Breast epithelium (tissue), 4 donors: Measurements from ENCODE around the gene PCDHGB5. TPM values are rescaled to one million over a fixed set of nuclear protein-coding genes. Genes with fewer than 3 reads are reported as not detected.
A peak's percentile ranks its signal among the peaks of the same experiment; 100 is the strongest.

Source experiments
- DNase-seq, 2 donors: peaks; one replicate each; pipeline ENCODE4 v3.0.0-alpha.2; 2019; ENCODE audit warnings: low spot score in 2 of 2
- H3K27ac ChIP-seq, 2 donors: fragments of 200-600 bp; sonication (generic) in 1 of 2; one replicate each; pipeline ENCODE4 v1.5.1; 2016 to 2019; ENCODE audit warnings: mild to moderate bottlenecking in 1 of 2
- H3K27me3 ChIP-seq, 2 donors: fragments of 200-600 bp; sonication (generic) in 1 of 2; one replicate each; pipeline versions ENCODE4 v1.5.1 to v1.6.0; 2017 to 2019; ENCODE audit warnings: control low read depth in 1 of 2, mild to moderate bottlenecking in 1 of 2
- H3K36me3 ChIP-seq: fragments of 200-600 bp; one replicate; pipeline ENCODE4 v1.5.1; 2019
- H3K4me1 ChIP-seq, 2 donors: fragments of 200-600 bp; sonication (generic); one replicate each; pipeline ENCODE4 v1.5.1; 2016 to 2019; ENCODE audit warnings: control low read depth in 1 of 2
- H3K4me3 ChIP-seq, 3 donors: fragments of 200-600 bp; sonication (generic); 1 replicate in 2 of 3; 2 replicates in 1 of 3; pipeline ENCODE4 v1.5.1; 2016 to 2019; ENCODE audit warnings: mild to moderate bottlenecking in 3 of 3, moderate library complexity in 2 of 3
- H3K9me3 ChIP-seq, 2 donors: fragments of 200-600 bp; sonication (generic) in 1 of 2; one replicate each; pipeline ENCODE4 v1.5.1; 2016 to 2019; ENCODE audit warnings: control low read depth in 1 of 2
- CTCF ChIP-seq, 3 donors: fragments of 450-650 bp; IDR thresholded peaks; one replicate each; pipeline ENCODE4 v1.5.1; 2016 to 2017; ENCODE audit warnings: antibody characterized with exemption in 3 of 3, mild to moderate bottlenecking in 3 of 3, moderate library complexity in 3 of 3
- POLR2A ChIP-seq: fragments of 450-650 bp; IDR thresholded peaks from one replicate; pipeline ENCODE4 v1.6.1; 2016; ENCODE audit warnings: antibody characterized with exemption, mild to moderate bottlenecking, moderate library complexity
- POLR2AphosphoS5 ChIP-seq, 3 donors: sonication (generic); formaldehyde crosslinking; IDR thresholded peaks; one replicate each; pipeline ENCODE4 v1.6.1; 2017; ENCODE audit warnings: antibody characterized with exemption in 3 of 3
- intact Hi-C: fragments of 100-400 bp; cut with DNase I; formaldehyde crosslinking; loops from one replicate; pipeline ENCODE4 v1.15.1; 2023; ENCODE audit warnings: low total_unique reads
- total RNA-seq, 3 donors: library from RNA; depleted of rRNA; stranded (reverse); fragments of >200 nt; gene quantifications; one replicate each; pipeline ENCODE4 v1.1.0, GENCODE V29; 2016

Gene PCDHGB5
- total RNA-seq, 3 donors from 2014 or later: 7.5 to 20.6 (median 19.8) TPM

DNA sequence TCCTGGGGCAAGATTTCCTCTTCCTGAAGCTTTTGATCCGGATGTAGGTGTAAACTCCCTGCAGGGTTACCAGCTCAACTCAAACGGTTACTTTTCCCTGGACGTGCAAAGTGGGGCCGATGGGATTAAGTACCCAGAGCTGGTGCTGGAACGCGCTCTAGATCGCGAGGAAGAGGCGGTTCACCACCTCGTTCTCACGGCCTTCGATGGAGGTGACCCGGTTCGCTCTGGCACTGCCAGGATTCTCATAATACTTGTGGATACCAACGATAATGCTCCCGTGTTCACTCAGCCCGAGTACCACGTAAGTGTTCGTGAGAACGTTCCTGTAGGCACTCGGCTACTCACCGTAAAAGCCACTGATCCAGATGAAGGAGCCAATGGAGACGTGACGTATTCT is 42.1 kb upstream of the PCDHGB5 start:
- no peak for TF ChIP-seq POLR2A
- no peak for TF ChIP-seq POLR2AphosphoS5 (IDR thresholded peaks at IDR 0.05)
- TF ChIP-seq CTCF (IDR thresholded peaks at IDR 0.05): no peak
- H3K36me3 ChIP-seq: no peaks in the 10 kb centered on the region
- H3K4me3 ChIP-seq: peak overlapping the region in 1 of 3 donors; percentile 47
- peaks cover 0 to 3% of the 10 kb centered on the region in 2 donors for H3K27me3 ChIP-seq
- DNase-seq: no peak
- no peak overlapping the region for H3K27ac ChIP-seq
- peaks cover 74 to 96% of the 10 kb centered on the region in 2 donors for H3K9me3 ChIP-seq
- intact Hi-C loops: no loop called here
- no peaks in the 10 kb centered on the region for H3K4me1 ChIP-seq

DNA sequence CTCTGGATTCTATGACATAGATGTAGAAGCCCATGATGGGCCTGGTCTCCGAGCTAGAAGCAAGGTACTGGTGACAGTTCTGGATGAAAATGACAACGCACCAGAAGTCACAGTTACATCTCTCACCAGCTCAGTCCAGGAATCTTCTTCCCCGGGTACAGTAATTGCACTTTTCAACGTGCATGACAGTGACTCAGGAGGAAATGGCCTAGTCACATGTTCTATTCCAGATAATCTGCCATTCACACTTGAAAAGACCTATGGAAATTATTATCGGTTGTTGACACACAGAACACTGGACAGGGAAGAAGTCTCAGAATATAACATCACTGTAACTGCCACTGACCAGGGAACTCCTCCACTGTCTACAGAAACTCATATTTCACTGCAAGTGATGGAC is 41.6 kb upstream of the PCDHGB5 start:
- H3K36me3 ChIP-seq: no peaks in the 10 kb centered on the region
- intact Hi-C loops: no loop called here

GRCh38 chr5:141356950-141357349 is 40.8 kb upstream of the PCDHGB5 start:
- intact Hi-C loops: no loop called here
- DNase-seq: no peak
- no peak overlapping the region for H3K27ac ChIP-seq
- H3K36me3 ChIP-seq: no peaks in the 10 kb centered on the region
- H3K9me3 ChIP-seq: peaks cover 74 to 96% of the 10 kb centered on the region in 2 donors
- H3K4me3 ChIP-seq: peak overlapping the region in 1 of 3 donors; percentile 19
- no peaks in the 10 kb centered on the region for H3K27me3 ChIP-seq
- no peaks in the 10 kb centered on the region for H3K4me1 ChIP-seq
- TF ChIP-seq POLR2AphosphoS5 (IDR thresholded peaks at IDR 0.05): no peak
- TF ChIP-seq POLR2A: no peak
- no peak for TF ChIP-seq CTCF (IDR thresholded peaks at IDR 0.05)

More for the DNA sequence above, 41.6 kb upstream of the PCDHGB5 start:
- DNase-seq: no peak
- Histone ChIP-seq H3K4me3 (no peak overlapping the region), H3K27me3 (no peaks in the 10 kb centered on the region), H3K27ac (no peak overlapping the region), H3K4me1 (no peaks in the 10 kb centered on the region), H3K9me3 (peaks cover 74 to 96% of the 10 kb centered on the region in 2 donors)
- TF ChIP-seq CTCF (IDR thresholded peaks at IDR 0.05): no peak
- no peak for TF ChIP-seq POLR2A

DNA sequence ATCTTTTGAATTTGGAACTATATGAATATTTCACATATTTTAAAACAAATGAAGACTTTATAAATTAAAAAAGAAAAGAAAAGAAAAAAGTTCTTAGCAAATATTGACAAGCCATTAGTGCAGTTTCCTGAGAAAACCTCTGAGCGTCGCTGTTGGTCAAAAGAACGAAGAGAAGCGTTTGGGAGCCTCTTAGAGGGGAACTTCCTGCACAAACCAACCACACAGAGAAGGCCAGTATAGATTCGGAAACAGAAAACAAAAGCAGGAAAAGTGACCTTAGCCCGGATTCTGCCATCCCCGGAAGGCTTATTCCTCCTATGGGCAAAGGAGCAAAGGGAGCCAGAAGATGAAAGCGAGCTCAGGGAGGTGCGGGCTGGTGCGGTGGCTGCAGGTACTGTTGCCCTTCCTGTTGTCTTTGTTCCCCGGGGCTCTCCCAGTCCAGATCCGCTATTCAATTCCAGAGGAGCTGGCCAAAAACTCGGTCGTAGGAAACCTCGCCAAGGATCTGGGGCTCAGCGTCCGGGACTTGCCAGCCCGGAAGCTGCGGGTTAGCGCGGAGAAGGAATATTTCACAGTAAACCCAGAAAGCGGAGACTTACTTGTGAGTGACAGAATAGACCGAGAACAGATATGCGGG is 37.8 kb upstream of the PCDHGB5 start, which contains the start of gene PCDHGB2:
Gene PCDHGB2 (plus strand): TSS at position 205 of the 637 bp plus-strand sequence. CDS start 142 bp downstream, at position 347.
- no peaks in the 10 kb centered on the region for H3K27me3 ChIP-seq
- no peaks in the 10 kb centered on the region for H3K36me3 ChIP-seq
- peaks cover 82 to 98% of the 10 kb centered on the region in 2 donors for H3K9me3 ChIP-seq
- DNase-seq: no peak
- no peak for TF ChIP-seq POLR2A
- TF ChIP-seq CTCF (IDR thresholded peaks at IDR 0.05): peak in 1 of 3 donors; percentile 25
- no peaks in the 10 kb centered on the region for H3K4me1 ChIP-seq
- H3K4me3 ChIP-seq: peak within 1 kb of the TSS; percentile 24 to 37 (median 25)
- intact Hi-C loops: no loop called here
- H3K27ac ChIP-seq: no peak within 1 kb of the TSS

GRCh38 chr5:141360685-141361084 is 37.1 kb upstream of the PCDHGB5 start:
- no peaks in the 10 kb centered on the region for H3K4me1 ChIP-seq
- no peak for TF ChIP-seq CTCF (IDR thresholded peaks at IDR 0.05)
- TF ChIP-seq POLR2A: no peak
- TF ChIP-seq POLR2AphosphoS5 (IDR thresholded peaks at IDR 0.05): no peak
- H3K9me3 ChIP-seq: peaks cover 82 to 98% of the 10 kb centered on the region in 2 donors
- no peak overlapping the region for H3K27ac ChIP-seq
- no peaks in the 10 kb centered on the region for H3K27me3 ChIP-seq
- H3K4me3 ChIP-seq: peak overlapping the region in 2 of 3 donors; percentile 24 to 37
- intact Hi-C loops: no loop called here
- no peak for DNase-seq
- no peaks in the 10 kb centered on the region for H3K36me3 ChIP-seq
